SK-N-SH (cell line): ENCODE measurements around the gene TBL2. TPM values are rescaled to one million over a fixed set of nuclear protein-coding genes. Genes with fewer than 3 reads are reported as not detected.
A peak's percentile ranks its signal among the peaks of the same experiment; 100 is the strongest.

Source experiments
- CTCF ChIA-PET: fragments of 300-600, 350-600 bp; formaldehyde crosslinking; extraction: SDS; loops from one replicate; lab custom pipeline; 2021; lab: Yijun Ruan, JAX
- POLR2A ChIA-PET: fragments of 350-600 bp; sonication (Branson Sonifier 250); formaldehyde crosslinking; extraction: SDS; loops from one replicate; lab custom pipeline; 2020; ENCODE audit warnings: antibody characterized with exemption, inconsistent platforms; lab: Yijun Ruan, JAX
- DNase-seq: peaks from one replicate; pipeline ENCODE4 v3.0.0; 2012
- H2AFZ ChIP-seq: fragments of 200-600 bp; sonication (generic); 2 replicates; pipeline ENCODE4 v1.8.1; 2016; ENCODE audit warnings: antibody characterized with exemption, mild to moderate bottlenecking, low read depth
- H3F3A ChIP-seq: fragments of 200-600 bp; sonication (generic); replicated peaks from 2 replicates; pipeline ENCODE3; 2016; ENCODE audit warnings: antibody characterized with exemption, mild to moderate bottlenecking; ENCODE audit not compliant: insufficient read depth
- H3K27ac ChIP-seq, 2 experiments: fragments of 200-500 bp in 1 of 2; fragments of 200-600 bp in 1 of 2; sonication (Bioruptor generic) in 1 of 2; sonication (generic), shearing (Covaris generic) in 1 of 2; 2 replicates each; pipeline versions ENCODE4 v1.5.1 to v1.6.1; 2014 to 2016; ENCODE audit warnings: low read depth in 2 of 2, inconsistent platforms in 1 of 2, low read length in 1 of 2, mild to moderate bottlenecking in 1 of 2, mixed read lengths in 1 of 2
- H3K27me3 ChIP-seq: fragments of 200-600 bp; sonication (generic), shearing (Covaris generic); 2 replicates; pipeline ENCODE4 v1.6.1; 2016; ENCODE audit warnings: mixed run types; ENCODE audit not compliant: insufficient read depth
- H3K36me3 ChIP-seq, 2 experiments: fragments of 200-500 bp in 1 of 2; fragments of 200-600 bp in 1 of 2; sonication (Bioruptor generic) in 1 of 2; sonication (generic) in 1 of 2; replicated peaks in 1 of 2; 2 replicates each; pipeline versions ENCODE3 to v1.5.1; 2014 to 2016; ENCODE audit warnings: low read length in 1 of 2, mild to moderate bottlenecking in 1 of 2; ENCODE audit not compliant: insufficient read depth in 2 of 2, control insufficient read depth in 1 of 2
- H3K4me1 ChIP-seq, 2 experiments: fragments of 200-500 bp in 1 of 2; fragments of 200-600 bp in 1 of 2; sonication (Bioruptor generic) in 1 of 2; sonication (generic), shearing (Covaris generic) in 1 of 2; 2 replicates each; pipeline versions ENCODE4 v1.5.1 to v1.6.1; 2014 to 2016; ENCODE audit warnings: low read depth in 1 of 2, low read length in 1 of 2, mixed run types in 1 of 2; ENCODE audit not compliant: insufficient read depth in 2 of 2, control insufficient read depth in 1 of 2
- H3K4me2 ChIP-seq: fragments of 200-600 bp; sonication (generic), shearing (Covaris generic); 2 replicates; pipeline ENCODE4 v1.6.1; 2017; ENCODE audit warnings: mixed run types
- H3K4me3 ChIP-seq, 2 experiments: fragments of 200-500 bp in 1 of 2; fragments of 200-600 bp in 1 of 2; sonication (Bioruptor generic) in 1 of 2; sonication (generic), shearing (Covaris generic) in 1 of 2; 2 replicates each; pipeline versions ENCODE4 v1.5.1 to v1.8.1; 2014 to 2016; ENCODE audit warnings: low read depth in 2 of 2, inconsistent platforms in 1 of 2, low read length in 1 of 2, mild to moderate bottlenecking in 1 of 2, mixed read lengths in 1 of 2, moderate library complexity in 1 of 2
- H3K79me2 ChIP-seq: fragments of 200-600 bp; sonication (generic); 2 replicates; pipeline ENCODE4 v1.8.1; 2017; ENCODE audit warnings: mild to moderate bottlenecking; ENCODE audit not compliant: insufficient read depth
- H3K9ac ChIP-seq: fragments of 200-600 bp; sonication (generic); 2 replicates; pipeline ENCODE4 v1.6.1; 2017; ENCODE audit warnings: mixed run types
- H3K9me2 ChIP-seq: fragments of 200-600 bp; sonication (generic); 2 replicates; pipeline ENCODE4 v1.6.1; 2017; ENCODE audit warnings: mixed run types
- H3K9me3 ChIP-seq: fragments of 200-600 bp; sonication (generic); 2 replicates; pipeline ENCODE4 v1.6.1; 2017; ENCODE audit warnings: mixed run types, mild to moderate bottlenecking, moderate library complexity
- H4K20me1 ChIP-seq: fragments of 200-600 bp; sonication (generic); 2 replicates; pipeline ENCODE4 v1.6.1; 2017; ENCODE audit warnings: mild to moderate bottlenecking, mixed run types; ENCODE audit not compliant: insufficient read depth
- ELF1 ChIP-seq: IDR thresholded peaks from 2 replicates; pipeline ENCODE4 v1.4.0; 2012
- FOXJ3 ChIP-seq: sonication (generic); formaldehyde crosslinking; IDR thresholded peaks from 2 replicates; pipeline ENCODE4 v1.5.1; 2020; ENCODE audit warnings: mild to moderate bottlenecking, missing genetic modification reagents
- FOXM1 ChIP-seq: IDR thresholded peaks from 2 replicates; pipeline ENCODE4 v1.4.0; 2012; ENCODE audit warnings: low read depth, mild to moderate bottlenecking
- GATA2 ChIP-seq: sonication (generic); formaldehyde crosslinking; IDR thresholded peaks from 2 replicates; pipeline ENCODE4 v1.5.0; 2020; ENCODE audit warnings: mild to moderate bottlenecking, missing genetic modification reagents
- JUND ChIP-seq: IDR thresholded peaks from 2 replicates; pipeline ENCODE4 v1.4.0; 2012
- MEF2A ChIP-seq: IDR thresholded peaks from 2 replicates; pipeline ENCODE4 v1.4.0; 2012; ENCODE audit warnings: low read depth, borderline replicate concordance
- NFIC ChIP-seq: IDR thresholded peaks from 2 replicates; pipeline ENCODE4 v1.4.0; 2012; ENCODE audit warnings: borderline replicate concordance
- NRF1 ChIP-seq: IDR thresholded peaks from 2 replicates; pipeline ENCODE4 v1.6.1; 2012; ENCODE audit warnings: low read depth, mild to moderate bottlenecking, low read length
- POLR2AphosphoS5 ChIP-seq: IDR thresholded peaks from 2 replicates; pipeline ENCODE4 v1.6.1; 2012; ENCODE audit warnings: low read depth, low read length
- RXRA ChIP-seq: IDR thresholded peaks from 2 replicates; pipeline ENCODE4 v1.4.0; 2012; ENCODE audit warnings: low read depth, mild to moderate bottlenecking, borderline replicate concordance
- SIN3A ChIP-seq: IDR thresholded peaks from 2 replicates; pipeline ENCODE4 v1.6.1; 2012; ENCODE audit warnings: low read depth, mild to moderate bottlenecking, low read length, moderate library complexity, borderline replicate concordance
- SMC3 ChIP-seq: IDR thresholded peaks from 2 replicates; pipeline ENCODE4 v1.6.1; 2012; ENCODE audit warnings: low read depth, low read length, improper control_type of control experiment
- TCF12 ChIP-seq: IDR thresholded peaks from 2 replicates; pipeline ENCODE4 v1.4.0; 2012
- TEAD4 ChIP-seq: IDR thresholded peaks from 2 replicates; pipeline ENCODE4 v1.4.0; 2012; ENCODE audit warnings: mild to moderate bottlenecking, borderline replicate concordance; ENCODE audit not compliant: insufficient read depth
- WGBS: methylation state at CpG from one replicate; pipeline ENCODE4 v1.1.6; 2017; ENCODE audit warnings: low lambda C conversion rate; 5-methylcytosine and 5-hydroxymethylcytosine counted together
- polyA plus RNA-seq, 3 experiments: library from polyadenylated mRNA; depleted of rRNA; stranded (reverse); fragments of >200 nt; gene quantifications; 2 replicates each; pipeline ENCODE4 v1.2.3, GENCODE V29; 2012
- TF ChIP-seq, protein P1 (sequence below): IDR thresholded peaks from 2 replicates; pipeline ENCODE4; 2012
- TF ChIP-seq, protein P2 (sequence below): IDR thresholded peaks from 2 replicates; pipeline ENCODE4 v1.4.0; 2012; ENCODE audit warnings: low read depth, borderline replicate concordance
- TF ChIP-seq, protein P3 (sequence below): fragments of 150-350 bp; IDR thresholded peaks from 2 replicates; pipeline ENCODE4 v1.6.1; 2016; ENCODE audit warnings: mild to moderate bottlenecking, low read depth, low read length
- TF ChIP-seq, protein P4 (sequence below): IDR thresholded peaks from 2 replicates; pipeline ENCODE4 v1.4.0; 2012; ENCODE audit warnings: low read depth
- TF ChIP-seq, protein P5 (sequence below): fragments of 200-600 bp; sonication (generic); IDR thresholded peaks from 2 replicates; pipeline ENCODE4 v1.6.1; 2017; ENCODE audit warnings: antibody characterized with exemption, mild to moderate bottlenecking, moderate library complexity

Gene TBL2
- polyA plus RNA-seq, 1 of the 3 experiments (the other 2 are of a cell fraction), result 63.6 TPM

DNA sequence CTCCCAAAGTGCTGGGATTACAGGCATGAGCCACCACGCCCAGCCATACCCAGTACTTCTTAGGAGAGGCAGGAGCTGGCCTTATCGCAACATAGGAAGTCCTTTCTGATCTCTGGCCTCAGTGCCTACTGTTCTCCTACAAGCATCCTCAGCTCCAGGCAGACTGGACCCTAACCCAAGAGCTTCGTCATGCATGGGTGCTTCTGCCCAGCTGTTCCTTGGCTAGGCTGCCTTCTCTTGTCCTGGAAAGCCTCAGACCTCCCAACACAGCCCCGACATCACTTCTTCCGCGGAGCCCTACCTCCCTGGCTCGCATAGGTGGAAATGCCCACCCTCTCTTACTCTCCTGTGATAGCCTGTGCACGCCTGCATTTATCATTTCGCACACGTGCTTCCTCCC, 36.7 kb downstream of the TBL2 start:
- Histone ChIP-seq H3K4me3 (no peak overlapping the region), H3K9me3 (no peaks in the 10 kb centered on the region), H3K9me2 (no peaks in the 10 kb centered on the region), H2AFZ (no peak overlapping the region), H3K27ac (no peak overlapping the region), H3K4me2 (no peak overlapping the region), H3K4me1 (no peaks in the 10 kb centered on the region), H3K27me3 (no peaks in the 10 kb centered on the region), H3K79me2 (peaks cover 71% of the 10 kb centered on the region), H3F3A (no peaks in the 10 kb centered on the region), H4K20me1 (peaks cover 28% of the 10 kb centered on the region), H3K36me3 (peaks cover 48 to 61% of the 10 kb centered on the region in 2 experiments), H3K9ac (no peak overlapping the region)
- CTCF ChIA-PET, result interaction anchor here (0.7 to 1.2 kb wide), 2 partner anchors 23 to 66 kb away, joined by 3 read pairs; no protein-coding TSS in a partner anchor
- DNase-seq, result peak; percentile 9
- TF ChIP-seq MEF2A (no peak), FOXJ3 (no peak), FOXM1 (no peak), TEAD4 (no peak), TCF12 (no peak), RXRA (no peak), POLR2AphosphoS5 (no peak), GATA2 (CRISPR knock-in tag) (no peak), NFIC (no peak), ELF1 (no peak), SIN3A (no peak), SMC3 (no peak), NRF1 (no peak), JUND (no peak)
- TF ChIP-seq, protein P1, sequence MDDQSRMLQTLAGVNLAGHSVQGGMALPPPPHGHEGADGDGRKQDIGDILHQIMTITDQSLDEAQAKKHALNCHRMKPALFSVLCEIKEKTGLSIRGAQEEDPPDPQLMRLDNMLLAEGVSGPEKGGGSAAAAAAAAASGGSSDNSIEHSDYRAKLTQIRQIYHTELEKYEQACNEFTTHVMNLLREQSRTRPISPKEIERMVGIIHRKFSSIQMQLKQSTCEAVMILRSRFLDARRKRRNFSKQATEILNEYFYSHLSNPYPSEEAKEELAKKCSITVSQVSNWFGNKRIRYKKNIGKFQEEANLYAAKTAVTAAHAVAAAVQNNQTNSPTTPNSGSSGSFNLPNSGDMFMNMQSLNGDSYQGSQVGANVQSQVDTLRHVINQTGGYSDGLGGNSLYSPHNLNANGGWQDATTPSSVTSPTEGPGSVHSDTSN, result no peak
- TF ChIP-seq, protein P2, sequence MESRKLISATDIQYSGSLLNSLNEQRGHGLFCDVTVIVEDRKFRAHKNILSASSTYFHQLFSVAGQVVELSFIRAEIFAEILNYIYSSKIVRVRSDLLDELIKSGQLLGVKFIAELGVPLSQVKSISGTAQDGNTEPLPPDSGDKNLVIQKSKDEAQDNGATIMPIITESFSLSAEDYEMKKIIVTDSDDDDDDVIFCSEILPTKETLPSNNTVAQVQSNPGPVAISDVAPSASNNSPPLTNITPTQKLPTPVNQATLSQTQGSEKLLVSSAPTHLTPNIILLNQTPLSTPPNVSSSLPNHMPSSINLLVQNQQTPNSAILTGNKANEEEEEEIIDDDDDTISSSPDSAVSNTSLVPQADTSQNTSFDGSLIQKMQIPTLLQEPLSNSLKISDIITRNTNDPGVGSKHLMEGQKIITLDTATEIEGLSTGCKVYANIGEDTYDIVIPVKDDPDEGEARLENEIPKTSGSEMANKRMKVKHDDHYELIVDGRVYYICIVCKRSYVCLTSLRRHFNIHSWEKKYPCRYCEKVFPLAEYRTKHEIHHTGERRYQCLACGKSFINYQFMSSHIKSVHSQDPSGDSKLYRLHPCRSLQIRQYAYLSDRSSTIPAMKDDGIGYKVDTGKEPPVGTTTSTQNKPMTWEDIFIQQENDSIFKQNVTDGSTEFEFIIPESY, result no peak
- TF ChIP-seq, protein P3, sequence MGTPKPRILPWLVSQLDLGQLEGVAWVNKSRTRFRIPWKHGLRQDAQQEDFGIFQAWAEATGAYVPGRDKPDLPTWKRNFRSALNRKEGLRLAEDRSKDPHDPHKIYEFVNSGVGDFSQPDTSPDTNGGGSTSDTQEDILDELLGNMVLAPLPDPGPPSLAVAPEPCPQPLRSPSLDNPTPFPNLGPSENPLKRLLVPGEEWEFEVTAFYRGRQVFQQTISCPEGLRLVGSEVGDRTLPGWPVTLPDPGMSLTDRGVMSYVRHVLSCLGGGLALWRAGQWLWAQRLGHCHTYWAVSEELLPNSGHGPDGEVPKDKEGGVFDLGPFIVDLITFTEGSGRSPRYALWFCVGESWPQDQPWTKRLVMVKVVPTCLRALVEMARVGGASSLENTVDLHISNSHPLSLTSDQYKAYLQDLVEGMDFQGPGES, result no peak
- TF ChIP-seq, protein P4, sequence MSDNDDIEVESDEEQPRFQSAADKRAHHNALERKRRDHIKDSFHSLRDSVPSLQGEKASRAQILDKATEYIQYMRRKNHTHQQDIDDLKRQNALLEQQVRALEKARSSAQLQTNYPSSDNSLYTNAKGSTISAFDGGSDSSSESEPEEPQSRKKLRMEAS, result no peak
- TF ChIP-seq, protein P5, sequence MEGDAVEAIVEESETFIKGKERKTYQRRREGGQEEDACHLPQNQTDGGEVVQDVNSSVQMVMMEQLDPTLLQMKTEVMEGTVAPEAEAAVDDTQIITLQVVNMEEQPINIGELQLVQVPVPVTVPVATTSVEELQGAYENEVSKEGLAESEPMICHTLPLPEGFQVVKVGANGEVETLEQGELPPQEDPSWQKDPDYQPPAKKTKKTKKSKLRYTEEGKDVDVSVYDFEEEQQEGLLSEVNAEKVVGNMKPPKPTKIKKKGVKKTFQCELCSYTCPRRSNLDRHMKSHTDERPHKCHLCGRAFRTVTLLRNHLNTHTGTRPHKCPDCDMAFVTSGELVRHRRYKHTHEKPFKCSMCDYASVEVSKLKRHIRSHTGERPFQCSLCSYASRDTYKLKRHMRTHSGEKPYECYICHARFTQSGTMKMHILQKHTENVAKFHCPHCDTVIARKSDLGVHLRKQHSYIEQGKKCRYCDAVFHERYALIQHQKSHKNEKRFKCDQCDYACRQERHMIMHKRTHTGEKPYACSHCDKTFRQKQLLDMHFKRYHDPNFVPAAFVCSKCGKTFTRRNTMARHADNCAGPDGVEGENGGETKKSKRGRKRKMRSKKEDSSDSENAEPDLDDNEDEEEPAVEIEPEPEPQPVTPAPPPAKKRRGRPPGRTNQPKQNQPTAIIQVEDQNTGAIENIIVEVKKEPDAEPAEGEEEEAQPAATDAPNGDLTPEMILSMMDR, result no peak
- 98% methylated on average over 10 of the region's 10 CpGs for WGBS
- POLR2A ChIA-PET, result no interaction called here
